Duodenal mucosa (tissue), 2 donors: Measurements from ENCODE around the gene GNAT3.

Source experiments
- H3K27ac ChIP-seq: one replicate; pipeline ENCODE4 v1.7.0; 2013; ENCODE audit warnings: low read depth, low read length
- H3K27me3 ChIP-seq, 2 donors: one replicate each; pipeline ENCODE4 v1.7.0; 2013; ENCODE audit warnings: low read length in 2 of 2, control low read depth in 1 of 2; ENCODE audit not compliant: insufficient read depth in 2 of 2, control insufficient read depth in 1 of 2
- H3K36me3 ChIP-seq, 2 donors: one replicate each; pipeline ENCODE4 v1.7.0; 2013; ENCODE audit warnings: low read length in 2 of 2, control low read depth in 1 of 2; ENCODE audit not compliant: insufficient read depth in 2 of 2, control insufficient read depth in 1 of 2
- H3K4me1 ChIP-seq, 2 donors: one replicate each; pipeline ENCODE4 v1.7.0; 2013; ENCODE audit warnings: low read length in 2 of 2, control low read depth in 1 of 2; ENCODE audit not compliant: insufficient read depth in 2 of 2, control insufficient read depth in 1 of 2
- H3K4me3 ChIP-seq, 2 donors: one replicate each; pipeline ENCODE4 v1.7.0; 2013; ENCODE audit warnings: low read length in 2 of 2, low read depth in 1 of 2
- H3K9ac ChIP-seq, 2 donors: one replicate each; pipeline ENCODE4 v1.7.0; 2013; ENCODE audit warnings: low read length in 2 of 2, low read depth in 1 of 2
- H3K9me3 ChIP-seq, 2 donors: one replicate each; pipeline ENCODE4 v1.7.0; 2013; ENCODE audit warnings: low read length in 2 of 2, control low read depth in 1 of 2; ENCODE audit not compliant: control insufficient read depth in 1 of 2

The GNAT3 gene

GRCh38 chr7:80532153-80532552 lies 20.3 kb upstream of the GNAT3 start:
- H3K27ac ChIP-seq, result no peak overlapping the region
- no peak overlapping the region for H3K4me3 ChIP-seq
- H3K4me1 ChIP-seq, result no peaks in the 10 kb centered on the region
- no peaks in the 10 kb centered on the region for H3K27me3 ChIP-seq
- H3K9ac ChIP-seq, result no peak overlapping the region
- H3K36me3 ChIP-seq, result no peaks in the 10 kb centered on the region
- peaks cover 0 to 7% of the 10 kb centered on the region in 2 donors for H3K9me3 ChIP-seq

- H3K9me3 ChIP-seq, result peaks cover 0 to 7% of the 10 kb centered on the region in 2 donors
- H3K27me3 ChIP-seq, result no peaks in the 10 kb centered on the region
- H3K4me1 ChIP-seq, result no peaks in the 10 kb centered on the region
- no peak overlapping the region for H3K27ac ChIP-seq
- H3K9ac ChIP-seq, result no peak overlapping the region
- no peaks in the 10 kb centered on the region for H3K36me3 ChIP-seq
- H3K4me3 ChIP-seq, result no peak overlapping the region
These were observed 18.3 kb upstream of the GNAT3 start for GRCh38 chr7:80530136-80530535.

GRCh38 chr7:80529362-80529761 lies 17.5 kb upstream of the GNAT3 start:
- no peak overlapping the region for H3K9ac ChIP-seq
- no peaks in the 10 kb centered on the region for H3K27me3 ChIP-seq
- no peaks in the 10 kb centered on the region for H3K4me1 ChIP-seq
- H3K27ac ChIP-seq, result no peak overlapping the region
- H3K36me3 ChIP-seq, result no peaks in the 10 kb centered on the region
- H3K4me3 ChIP-seq, result no peak overlapping the region
- H3K9me3 ChIP-seq, result peaks cover 0 to 7% of the 10 kb centered on the region in 2 donors

- no peaks in the 10 kb centered on the region for H3K4me1 ChIP-seq
- no peaks in the 10 kb centered on the region for H3K36me3 ChIP-seq
- H3K4me3 ChIP-seq, result no peak overlapping the region
- H3K9me3 ChIP-seq, result peaks cover 0 to 7% of the 10 kb centered on the region in 2 donors
- H3K27me3 ChIP-seq, result no peaks in the 10 kb centered on the region
- no peak overlapping the region for H3K27ac ChIP-seq
- no peak overlapping the region for H3K9ac ChIP-seq
These were observed 16.8 kb upstream of the GNAT3 start for GRCh38 chr7:80528689-80529088.

- no peak overlapping the region for H3K4me3 ChIP-seq
- no peak overlapping the region for H3K9ac ChIP-seq
- H3K27me3 ChIP-seq, result no peaks in the 10 kb centered on the region
- H3K4me1 ChIP-seq, result no peaks in the 10 kb centered on the region
- no peak overlapping the region for H3K27ac ChIP-seq
- H3K9me3 ChIP-seq, result no peaks in the 10 kb centered on the region
- H3K36me3 ChIP-seq, result no peaks in the 10 kb centered on the region
These were observed 14.6 kb upstream of the GNAT3 start for GRCh38 chr7:80526472-80526871.

- Histone ChIP-seq H3K27me3 (no peaks in the 10 kb centered on the region), H3K9ac (no peak overlapping the region), H3K27ac (no peak overlapping the region), H3K4me3 (no peak overlapping the region), H3K36me3 (no peaks in the 10 kb centered on the region), H3K4me1 (peaks cover 0 to 3% of the 10 kb centered on the region in 2 donors), H3K9me3 (no peaks in the 10 kb centered on the region)
These were observed 12.8 kb upstream of the GNAT3 start for GRCh38 chr7:80524693-80525092.

- Histone ChIP-seq H3K9ac (no peak overlapping the region), H3K27ac (no peak overlapping the region), H3K4me1 (peaks cover 2 to 12% of the 10 kb centered on the region in 2 donors), H3K9me3 (no peaks in the 10 kb centered on the region), H3K36me3 (no peaks in the 10 kb centered on the region), H3K27me3 (no peaks in the 10 kb centered on the region), H3K4me3 (no peak overlapping the region)
These were observed 9.9 kb upstream of the GNAT3 start for GRCh38 chr7:80521809-80522208.

GRCh38 chr7:80520199-80520598 lies 8.3 kb upstream of the GNAT3 start:
- H3K36me3 ChIP-seq, result no peaks in the 10 kb centered on the region
- no peak overlapping the region for H3K9ac ChIP-seq
- peaks cover 5 to 14% of the 10 kb centered on the region in 2 donors for H3K4me1 ChIP-seq
- H3K4me3 ChIP-seq, result no peak overlapping the region
- no peaks in the 10 kb centered on the region for H3K27me3 ChIP-seq
- H3K27ac ChIP-seq, result no peak overlapping the region
- no peaks in the 10 kb centered on the region for H3K9me3 ChIP-seq

- Histone ChIP-seq H3K27ac (no peak overlapping the region), H3K27me3 (no peaks in the 10 kb centered on the region)
These were observed 5.5 kb upstream of the GNAT3 start for GRCh38 chr7:80517282-80517747.

GRCh38 chr7:80515298-80515697 lies 3.4 kb upstream of the GNAT3 start:
- Histone ChIP-seq H3K4me1 (peaks cover 5 to 14% of the 10 kb centered on the region in 2 donors), H3K27ac (no peak overlapping the region), H3K9ac (no peak overlapping the region), H3K27me3 (no peaks in the 10 kb centered on the region), H3K4me3 (no peak overlapping the region), H3K36me3 (no peaks in the 10 kb centered on the region), H3K9me3 (no peaks in the 10 kb centered on the region)

More at GRCh38 chr7:80517282-80517747, 5.5 kb upstream of the GNAT3 start:
- H3K36me3 ChIP-seq, result no peaks in the 10 kb centered on the region
- H3K4me3 ChIP-seq, result no peak overlapping the region
- no peaks in the 10 kb centered on the region for H3K9me3 ChIP-seq
- H3K9ac ChIP-seq, result no peak overlapping the region
- peaks cover 5 to 14% of the 10 kb centered on the region in 2 donors for H3K4me1 ChIP-seq

- H3K36me3 ChIP-seq, result no peaks in the 10 kb centered on the region
- no peaks in the 10 kb centered on the region for H3K4me1 ChIP-seq
- no peak overlapping the region for H3K4me3 ChIP-seq
- H3K9me3 ChIP-seq, result no peaks in the 10 kb centered on the region
- no peaks in the 10 kb centered on the region for H3K27me3 ChIP-seq
- no peak overlapping the region for H3K9ac ChIP-seq
- H3K27ac ChIP-seq, result no peak overlapping the region
These were observed 1.8 kb downstream of the GNAT3 start for GRCh38 chr7:80510021-80510420.
